ENCODE results near the gene ARHGAP19. TPM values are rescaled to one million over a fixed set of nuclear protein-coding genes. Genes with fewer than 3 reads are reported as not detected.

ARHGAP19 gene
- total RNA-seq, 2 donors from 2014 or later = 8.0 to 9.8 TPM

DNA sequence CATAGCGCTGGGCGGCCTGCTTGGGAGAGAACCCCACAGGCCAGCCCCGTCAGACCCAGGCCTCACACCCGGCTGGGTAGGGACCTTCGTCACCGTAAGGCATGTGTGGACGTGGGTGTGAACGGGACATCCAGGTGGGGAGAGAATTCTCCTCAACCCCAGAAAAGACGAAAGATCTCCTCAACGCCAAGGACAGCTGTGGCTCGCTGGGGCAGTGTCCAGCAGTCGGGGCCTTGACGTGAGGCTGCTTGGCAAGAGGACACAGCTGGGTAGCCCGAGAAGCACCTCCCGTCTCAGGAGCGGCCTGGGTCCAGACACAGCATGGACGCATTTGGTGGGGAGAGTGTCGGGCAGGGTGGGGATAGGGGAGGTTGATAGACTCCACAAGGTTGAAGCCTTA is 105.5 kb downstream of the ARHGAP19 start:
- DNase-seq = no peak
- intact Hi-C loops (cut with DNase I) = no loop called here
- Histone ChIP-seq H3K9me3 (no peaks in the 10 kb centered on the region), H3K4me3 (no peak overlapping the region), H3K9ac (ENCODE audit: low read depth in 2 of 2, low read length in 2 of 2) (no peak overlapping the region), H3K36me3 (no peaks in the 10 kb centered on the region), H3K4me1 (no peaks in the 10 kb centered on the region), H3K27me3 (peaks cover 24% of the 10 kb centered on the region), H3K27ac (no peak overlapping the region)
- TF ChIP-seq, protein P1, sequence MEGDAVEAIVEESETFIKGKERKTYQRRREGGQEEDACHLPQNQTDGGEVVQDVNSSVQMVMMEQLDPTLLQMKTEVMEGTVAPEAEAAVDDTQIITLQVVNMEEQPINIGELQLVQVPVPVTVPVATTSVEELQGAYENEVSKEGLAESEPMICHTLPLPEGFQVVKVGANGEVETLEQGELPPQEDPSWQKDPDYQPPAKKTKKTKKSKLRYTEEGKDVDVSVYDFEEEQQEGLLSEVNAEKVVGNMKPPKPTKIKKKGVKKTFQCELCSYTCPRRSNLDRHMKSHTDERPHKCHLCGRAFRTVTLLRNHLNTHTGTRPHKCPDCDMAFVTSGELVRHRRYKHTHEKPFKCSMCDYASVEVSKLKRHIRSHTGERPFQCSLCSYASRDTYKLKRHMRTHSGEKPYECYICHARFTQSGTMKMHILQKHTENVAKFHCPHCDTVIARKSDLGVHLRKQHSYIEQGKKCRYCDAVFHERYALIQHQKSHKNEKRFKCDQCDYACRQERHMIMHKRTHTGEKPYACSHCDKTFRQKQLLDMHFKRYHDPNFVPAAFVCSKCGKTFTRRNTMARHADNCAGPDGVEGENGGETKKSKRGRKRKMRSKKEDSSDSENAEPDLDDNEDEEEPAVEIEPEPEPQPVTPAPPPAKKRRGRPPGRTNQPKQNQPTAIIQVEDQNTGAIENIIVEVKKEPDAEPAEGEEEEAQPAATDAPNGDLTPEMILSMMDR (IDR thresholded peaks at IDR 0.05) = no peak

DNA sequence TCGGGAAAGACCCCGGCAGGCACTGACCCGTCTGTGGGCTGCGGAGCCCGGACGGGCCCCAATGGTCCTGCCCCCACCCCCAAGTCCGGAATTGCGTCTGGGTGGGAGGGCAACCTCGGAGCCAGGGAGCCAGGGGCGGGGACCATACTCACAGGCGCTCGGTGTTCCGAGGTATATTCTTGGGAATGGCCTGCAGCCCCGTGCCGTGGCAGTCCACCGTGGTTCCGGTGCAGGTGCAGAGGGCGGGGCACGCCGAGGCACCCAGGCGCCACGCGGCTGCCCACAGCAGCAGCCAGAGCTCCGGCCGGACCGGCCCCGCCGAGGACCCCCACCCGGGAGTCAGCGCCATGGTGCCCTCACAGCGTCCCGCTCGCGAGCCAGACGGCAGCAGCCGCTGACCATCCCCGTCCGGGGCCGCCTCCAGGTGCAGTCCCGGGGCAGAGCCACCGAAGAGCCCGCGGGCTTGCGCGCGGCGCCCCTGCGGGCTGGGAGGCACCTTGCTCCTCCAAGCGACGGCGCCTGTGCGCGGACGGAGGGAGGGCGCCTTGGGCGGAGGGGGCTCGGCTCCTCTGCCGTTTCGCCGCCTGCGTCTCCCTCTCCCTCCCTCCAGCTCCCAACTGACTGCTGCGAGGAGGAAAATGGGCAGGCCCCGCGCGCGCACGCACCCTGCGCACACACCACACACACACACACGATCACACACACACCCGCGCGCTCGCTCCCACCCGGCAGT is 106.9 kb downstream of the ARHGAP19 start, which contains the start of gene SLIT1:
Gene SLIT1 (minus strand): TSS at position 634 of the 733 bp plus-strand sequence. CDS start 285 bp downstream, at position 349.
- no peak within 1 kb of the TSS for H3K27ac ChIP-seq
- intact Hi-C loops (cut with DNase I) = no loop called here
- H3K4me3 ChIP-seq = no peak within 1 kb of the TSS
- H3K27me3 ChIP-seq = peaks cover 24% of the 10 kb centered on the region
- H3K4me1 ChIP-seq = no peaks in the 10 kb centered on the region
- no peak for DNase-seq
- no peaks in the 10 kb centered on the region for H3K36me3 ChIP-seq
- TF ChIP-seq, protein P1 (IDR thresholded peaks at IDR 0.05) = no peak
- H3K9me3 ChIP-seq = no peaks in the 10 kb centered on the region
- no peak within 1 kb of the TSS for H3K9ac ChIP-seq (ENCODE audit: low read depth in 2 of 2, low read length in 2 of 2)

DNA sequence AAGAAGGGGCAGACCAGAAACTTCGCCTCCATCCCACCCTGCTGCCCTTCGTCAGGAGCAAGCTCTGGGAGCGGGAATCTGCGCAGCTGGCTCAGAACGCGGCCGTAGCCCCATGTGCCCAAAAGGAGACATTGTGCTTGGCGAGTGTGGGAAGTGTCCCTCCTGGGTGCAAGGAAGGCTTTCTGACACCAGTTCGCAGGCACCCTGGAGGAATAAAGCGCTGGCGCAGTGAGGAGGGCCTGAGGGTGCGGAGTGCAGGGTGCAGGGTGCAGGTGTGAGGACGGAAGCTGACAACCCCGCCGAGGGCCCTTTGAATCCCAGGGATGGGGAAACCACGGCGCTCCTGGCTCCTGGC is 107.5 kb downstream of the ARHGAP19 start:
- no peaks in the 10 kb centered on the region for H3K9me3 ChIP-seq
- TF ChIP-seq, protein P1 (IDR thresholded peaks at IDR 0.05) = no peak
- H3K4me1 ChIP-seq = no peaks in the 10 kb centered on the region
- H3K36me3 ChIP-seq = no peaks in the 10 kb centered on the region
- H3K27ac ChIP-seq = no peak overlapping the region
- no peak overlapping the region for H3K4me3 ChIP-seq
- H3K9ac ChIP-seq (ENCODE audit: low read depth in 2 of 2, low read length in 2 of 2) = no peak overlapping the region
- H3K27me3 ChIP-seq = peaks cover 25% of the 10 kb centered on the region
- intact Hi-C loops (cut with DNase I) = no loop called here
- no peak for DNase-seq

DNA sequence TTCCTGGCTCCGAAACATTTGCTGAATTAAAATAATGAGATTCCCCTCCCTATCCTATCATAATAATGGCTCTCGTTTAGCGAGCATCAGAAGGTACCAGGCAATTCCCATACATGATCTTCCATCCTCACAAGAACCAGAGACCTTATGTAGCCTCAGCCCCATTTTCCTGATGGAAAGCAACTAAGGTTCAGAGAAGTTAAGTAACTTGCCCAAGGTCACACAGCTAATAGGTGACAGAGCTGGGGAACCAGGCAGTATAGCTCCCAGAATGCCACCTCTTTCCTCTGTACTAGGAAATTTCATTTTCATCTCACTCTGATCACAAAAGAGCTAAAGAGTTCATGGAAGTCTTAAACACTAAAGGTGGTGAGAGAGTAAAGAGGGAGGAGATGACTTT is 109.1 kb downstream of the ARHGAP19 start:
- Histone ChIP-seq H3K4me1 (no peaks in the 10 kb centered on the region), H3K27me3 (peaks cover 30% of the 10 kb centered on the region), H3K27ac (no peak overlapping the region), H3K9ac (ENCODE audit: low read depth in 2 of 2, low read length in 2 of 2) (no peak overlapping the region), H3K9me3 (no peaks in the 10 kb centered on the region), H3K36me3 (no peaks in the 10 kb centered on the region), H3K4me3 (no peak overlapping the region)
- TF ChIP-seq, protein P1 (IDR thresholded peaks at IDR 0.05) = no peak
- no peak for DNase-seq
- intact Hi-C loops (cut with DNase I) = no loop called here

DNA sequence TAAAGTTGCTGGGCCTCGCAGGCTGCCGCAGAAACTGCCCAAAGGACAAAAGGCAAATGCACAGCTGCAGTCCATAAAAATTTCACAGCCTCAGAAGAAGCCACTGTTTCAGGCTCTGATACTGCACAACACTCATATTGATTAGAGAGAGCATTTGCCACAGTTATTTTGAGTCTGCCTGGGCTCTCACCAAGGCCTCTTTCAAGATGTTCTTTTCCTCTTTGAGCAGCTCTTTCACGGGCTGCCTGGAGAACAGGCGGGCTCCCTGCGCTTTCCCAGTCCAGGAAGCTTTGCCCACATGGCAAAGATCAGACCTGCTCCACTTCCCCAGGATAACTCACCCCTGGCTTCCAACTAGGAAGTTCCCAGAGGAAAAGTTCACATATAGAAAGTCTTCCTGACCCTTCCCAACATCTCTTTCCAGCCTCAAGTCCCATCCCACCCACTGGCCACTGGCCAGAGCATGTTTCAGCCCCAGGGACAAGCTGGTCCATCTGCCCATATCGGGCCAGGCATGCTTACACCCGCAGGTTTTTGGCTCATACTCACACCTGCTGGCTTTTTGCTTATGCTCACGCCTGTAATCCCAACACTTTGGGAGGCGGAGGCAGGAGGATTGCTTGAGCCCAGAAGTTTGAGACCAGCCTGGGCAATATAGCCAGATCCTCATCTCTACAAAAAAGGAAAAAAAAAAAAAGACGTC is 110.0 kb downstream of the ARHGAP19 start:
- no peak overlapping the region for H3K9ac ChIP-seq (ENCODE audit: low read depth in 2 of 2, low read length in 2 of 2)
- no peaks in the 10 kb centered on the region for H3K4me1 ChIP-seq
- H3K27ac ChIP-seq = no peak overlapping the region
- no peak for DNase-seq
- H3K4me3 ChIP-seq = no peak overlapping the region
- TF ChIP-seq, protein P1 (IDR thresholded peaks at IDR 0.05) = no peak
- no peaks in the 10 kb centered on the region for H3K9me3 ChIP-seq
- H3K27me3 ChIP-seq = peaks cover 30% of the 10 kb centered on the region
- H3K36me3 ChIP-seq = no peaks in the 10 kb centered on the region
- intact Hi-C loops (cut with DNase I) = no loop called here

Data from colonic mucosa (tissue), 4 donors.